ENCODE data around the gene TSPAN18. TPM values are rescaled to one million over a fixed set of nuclear protein-coding genes. Genes with fewer than 3 reads are reported as not detected.

Gene TSPAN18
- total RNA-seq, 4 donors from 2014 or later = 0.95 to 4.5 (median 2.3) TPM

- intact Hi-C loops (cut with DNase I; ENCODE audit: low total_unique reads) = no loop called here
- DNase-seq (ENCODE audit: low spot score in 2 of 2) = no peak
- no peak overlapping the region for H3K4me3 ChIP-seq (ENCODE audit: low read depth, poor library complexity, severe bottlenecking)
- TF ChIP-seq POLR2A (IDR thresholded peaks at IDR 0.05) = no peak
- no peak for TF ChIP-seq CTCF (IDR thresholded peaks at IDR 0.05)
- WGBS, 2 donors = 72 to 75% methylated on average over 16 of the region's 16 CpGs
Measured at GRCh38 chr11:44711787-44712608, 14.8 kb upstream of the TSPAN18 start.

- WGBS, 2 donors = 98 to 100% methylated on average over 1 of the region's 1 CpG
- no peak overlapping the region for H3K4me3 ChIP-seq (ENCODE audit: low read depth, poor library complexity, severe bottlenecking)
- intact Hi-C loops (cut with DNase I; ENCODE audit: low total_unique reads) = no loop called here
- TF ChIP-seq CTCF (IDR thresholded peaks at IDR 0.05) = no peak
- TF ChIP-seq POLR2A (IDR thresholded peaks at IDR 0.05) = no peak
- DNase-seq (ENCODE audit: low spot score in 2 of 2) = no peak
Measured at GRCh38 chr11:44713022-44713421, 13.7 kb upstream of the TSPAN18 start.

- no peak overlapping the region for H3K4me3 ChIP-seq (ENCODE audit: low read depth, poor library complexity, severe bottlenecking)
- intact Hi-C loops (cut with DNase I; ENCODE audit: low total_unique reads) = no loop called here
- no peak for TF ChIP-seq CTCF (IDR thresholded peaks at IDR 0.05)
- TF ChIP-seq POLR2A (IDR thresholded peaks at IDR 0.05) = no peak
- DNase-seq (ENCODE audit: low spot score in 2 of 2) = no peak
- WGBS, 2 donors = 90 to 96% methylated on average over 6 of the region's 6 CpGs
Measured at GRCh38 chr11:44716256-44716655, 10.5 kb upstream of the TSPAN18 start.

- no peak for DNase-seq (ENCODE audit: low spot score in 2 of 2)
- WGBS, 2 donors = 85 to 88% methylated on average over 5 of the region's 5 CpGs
- TF ChIP-seq POLR2A (IDR thresholded peaks at IDR 0.05) (no peak), CTCF (IDR thresholded peaks at IDR 0.05) (no peak)
- H3K4me3 ChIP-seq (ENCODE audit: low read depth, poor library complexity, severe bottlenecking) = no peak overlapping the region
- intact Hi-C loops (cut with DNase I; ENCODE audit: low total_unique reads) = no loop called here
Measured at GRCh38 chr11:44718057-44718456, 8.7 kb upstream of the TSPAN18 start.

GRCh38 chr11:44718612-44719390, 8.0 kb upstream of the TSPAN18 start:
- WGBS, 2 donors = 82% methylated on average over 4 of the region's 4 CpGs

More at GRCh38 chr11:44718612-44719390, 8.0 kb upstream of the TSPAN18 start:
- no peak overlapping the region for H3K4me3 ChIP-seq (ENCODE audit: low read depth, poor library complexity, severe bottlenecking)
- no peak for TF ChIP-seq CTCF (IDR thresholded peaks at IDR 0.05)
- TF ChIP-seq POLR2A (IDR thresholded peaks at IDR 0.05) = no peak
- intact Hi-C loops (cut with DNase I; ENCODE audit: low total_unique reads) = no loop called here
- no peak for DNase-seq (ENCODE audit: low spot score in 2 of 2)
